Endothelial cell of umbilical vein (primary cell): ENCODE results near the gene P2RY2.

Source experiments
- CTCF ChIP-seq, 2 donors: IDR thresholded peaks; 1 replicate in 1 of 2; 2 replicates in 1 of 2; pipeline ENCODE4 v1.5.1; 2011; ENCODE audit warnings: low read length in 2 of 2, mild to moderate bottlenecking in 2 of 2, moderate library complexity in 2 of 2, control low read depth in 1 of 2, inconsistent platforms in 1 of 2, low read depth in 1 of 2; ENCODE audit not compliant: insufficient read depth in 1 of 2; ENCODE audit errors: extremely low read depth in 1 of 2
- EZH2 ChIP-seq: IDR thresholded peaks from 2 replicates; pipeline ENCODE4 v1.6.1; 2012; ENCODE audit warnings: borderline replicate concordance, low read depth, mild to moderate bottlenecking, moderate library complexity, low read length, inconsistent platforms; ENCODE audit not compliant: severe bottlenecking
- FOS ChIP-seq: IDR thresholded peaks from 2 replicates; pipeline ENCODE4 v1.6.1; 2011; ENCODE audit warnings: mild to moderate bottlenecking, low read length, moderate library complexity, borderline replicate concordance; ENCODE audit not compliant: insufficient read depth
- JUN ChIP-seq: IDR thresholded peaks from 2 replicates; pipeline ENCODE4 v1.6.1; 2011; ENCODE audit warnings: borderline replicate concordance, low read depth; ENCODE audit not compliant: insufficient read length, insufficient read depth
- MAX ChIP-seq: IDR thresholded peaks from 2 replicates; pipeline ENCODE4 v1.6.1; 2011; ENCODE audit not compliant: insufficient read depth, insufficient read length
- MYC ChIP-seq: IDR thresholded peaks from one replicate; pipeline ENCODE4 v1.6.1; 2011; ENCODE audit warnings: mild to moderate bottlenecking, low read depth, low read length
- POLR2A ChIP-seq: IDR thresholded peaks from 2 replicates; pipeline ENCODE4 v1.6.1; 2012; ENCODE audit warnings: low read depth, mild to moderate bottlenecking, control low read depth, low read length
- POLR2AphosphoS5 ChIP-seq: IDR thresholded peaks from 2 replicates; pipeline ENCODE4 v1.6.1; 2012; ENCODE audit warnings: low read depth, mild to moderate bottlenecking, control low read depth, low read length, moderate library complexity; ENCODE audit not compliant: insufficient read depth

GRCh38 chr11:73219396-73220285, 1.6 kb downstream of the P2RY2 start:
- no peak for TF ChIP-seq POLR2A
- no peak for TF ChIP-seq CTCF (IDR thresholded peaks at IDR 0.05; ENCODE audit: extremely low read depth in 1 of 2, insufficient read depth in 1 of 2, low read depth in 1 of 2, low read length in 2 of 2)
- no peak for TF ChIP-seq EZH2
- no peak for TF ChIP-seq POLR2AphosphoS5
- no peak for TF ChIP-seq JUN
- TF ChIP-seq MYC: no peak
- TF ChIP-seq FOS: no peak
- no peak for TF ChIP-seq MAX
